HG02610 (cell line): ENCODE results near the gene ANKH.
"Not testable (repeated sequence)": the region's sequence is repeated elsewhere in the genome, so short reads cannot be mapped to it uniquely, and the experiment has no call there.

Experiments
- ATAC-seq: cut with Tn5 transposase; IDR thresholded peaks from one replicate; pipeline ENCODE4 v1.9.1; 2021; ENCODE audit warnings: mild to moderate bottlenecking, moderate library complexity; ENCODE audit not compliant: unreplicated experiment

ANKH gene

DNA sequence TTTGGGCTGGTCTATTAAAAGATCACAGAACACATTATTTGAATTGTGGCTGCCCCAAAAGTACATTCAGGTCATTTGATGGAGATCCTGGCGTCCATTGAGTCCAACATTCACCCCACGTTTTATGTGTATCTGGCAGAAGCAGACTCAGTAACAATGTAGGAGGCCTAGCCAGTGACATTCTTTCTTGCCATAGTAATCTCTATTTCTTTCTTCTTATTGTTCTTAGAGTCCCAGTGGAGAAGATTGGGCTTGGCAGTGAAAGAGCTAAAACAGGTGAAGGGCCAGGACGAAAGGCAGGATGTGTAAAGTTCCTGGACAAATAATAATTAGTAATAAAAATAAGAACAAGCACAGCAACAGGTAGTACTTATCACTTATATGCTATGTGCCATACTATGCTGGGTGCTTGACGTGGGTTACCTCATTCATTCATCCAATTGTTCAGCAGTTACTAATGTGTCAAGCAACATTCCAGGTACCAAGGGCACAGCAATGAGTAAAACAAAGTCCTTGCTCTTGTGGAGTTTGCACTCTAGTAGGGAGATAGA, 12.6 kb upstream of the ANKH start:
- no peak for ATAC-seq

DNA sequence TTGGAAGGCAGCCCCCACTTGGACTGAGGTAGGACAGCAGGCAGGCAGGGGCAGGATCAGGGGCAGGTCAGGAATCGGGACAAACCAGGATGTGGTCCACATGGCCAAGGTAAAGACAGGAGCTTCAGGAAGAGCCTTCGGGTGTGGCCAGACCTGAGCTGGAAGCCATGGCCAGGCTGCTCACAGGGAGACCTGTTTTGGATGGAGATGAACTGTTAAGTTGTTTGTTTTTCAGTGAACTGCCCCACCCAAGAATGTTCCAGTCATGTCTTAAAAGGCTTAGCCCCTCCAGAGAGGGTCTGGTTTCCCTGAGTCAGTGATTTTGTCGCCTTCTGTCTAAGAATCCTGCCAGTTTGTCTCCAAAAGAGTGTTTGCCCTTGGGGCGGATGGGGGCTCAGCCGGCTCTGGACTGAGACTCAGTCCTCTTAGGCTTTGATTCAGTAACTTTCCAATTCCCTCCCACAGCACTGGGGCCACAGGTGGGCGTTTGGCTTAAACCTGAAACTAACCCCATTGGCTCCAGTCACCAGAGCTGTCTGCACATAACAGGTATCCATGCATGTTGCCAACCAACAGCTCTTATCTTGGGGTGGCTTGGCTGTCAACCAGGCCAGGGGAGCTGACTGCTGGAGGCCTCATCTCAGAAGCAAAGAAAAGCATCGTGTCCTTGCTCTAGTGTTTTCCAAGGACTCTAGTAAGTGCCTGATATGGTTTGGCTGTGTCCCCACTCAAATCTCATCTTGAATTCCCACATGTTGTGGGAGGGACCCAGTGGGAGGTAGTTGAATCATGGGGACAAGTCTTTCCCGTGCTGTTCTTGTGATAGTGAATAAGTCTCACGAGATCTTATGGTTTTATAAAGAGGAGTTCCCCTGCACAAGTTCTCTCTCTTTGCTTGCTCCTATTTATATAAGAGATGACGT, 11.3 kb upstream of the ANKH start:
- ATAC-seq, result no peak

DNA sequence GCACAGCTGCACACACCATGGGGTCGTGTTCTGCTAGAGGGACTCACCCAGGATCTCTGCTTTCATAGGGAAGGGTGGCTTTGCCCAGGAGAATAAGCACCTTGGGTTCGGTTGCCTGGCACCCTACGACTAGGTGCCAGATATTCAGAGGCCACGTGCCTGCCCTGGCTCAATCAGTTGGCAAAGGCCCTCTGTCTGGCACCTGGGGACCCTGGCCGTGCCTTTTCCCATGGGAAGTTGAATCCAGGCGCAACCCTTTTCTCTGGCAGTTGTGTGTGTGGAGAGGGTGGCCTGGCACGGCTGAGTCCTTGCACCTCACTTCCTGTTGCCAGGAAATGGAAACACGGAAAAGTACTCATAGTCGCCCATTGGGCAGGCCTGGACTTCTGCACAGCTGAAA, 10.2 kb upstream of the ANKH start:
- no peak for ATAC-seq

DNA sequence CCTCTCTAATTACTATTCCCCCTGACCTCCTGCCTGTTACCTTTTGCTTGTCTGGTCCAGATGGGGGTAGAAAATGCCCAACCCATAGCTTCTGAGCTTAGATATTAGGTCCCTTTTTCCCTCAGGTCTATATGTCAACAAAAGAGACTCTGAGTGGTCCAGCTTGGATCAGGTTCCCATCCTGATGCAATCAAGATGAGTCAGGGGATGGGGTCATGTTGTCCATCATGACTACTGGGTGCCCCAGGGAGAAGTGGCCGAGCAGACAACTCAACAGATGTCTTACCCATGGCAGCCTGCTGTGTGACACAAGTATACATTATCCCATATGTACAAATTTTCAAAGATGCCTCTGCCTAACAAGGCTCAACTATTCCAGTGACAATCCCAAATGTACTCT, 9.1 kb upstream of the ANKH start:
- no peak for ATAC-seq

DNA sequence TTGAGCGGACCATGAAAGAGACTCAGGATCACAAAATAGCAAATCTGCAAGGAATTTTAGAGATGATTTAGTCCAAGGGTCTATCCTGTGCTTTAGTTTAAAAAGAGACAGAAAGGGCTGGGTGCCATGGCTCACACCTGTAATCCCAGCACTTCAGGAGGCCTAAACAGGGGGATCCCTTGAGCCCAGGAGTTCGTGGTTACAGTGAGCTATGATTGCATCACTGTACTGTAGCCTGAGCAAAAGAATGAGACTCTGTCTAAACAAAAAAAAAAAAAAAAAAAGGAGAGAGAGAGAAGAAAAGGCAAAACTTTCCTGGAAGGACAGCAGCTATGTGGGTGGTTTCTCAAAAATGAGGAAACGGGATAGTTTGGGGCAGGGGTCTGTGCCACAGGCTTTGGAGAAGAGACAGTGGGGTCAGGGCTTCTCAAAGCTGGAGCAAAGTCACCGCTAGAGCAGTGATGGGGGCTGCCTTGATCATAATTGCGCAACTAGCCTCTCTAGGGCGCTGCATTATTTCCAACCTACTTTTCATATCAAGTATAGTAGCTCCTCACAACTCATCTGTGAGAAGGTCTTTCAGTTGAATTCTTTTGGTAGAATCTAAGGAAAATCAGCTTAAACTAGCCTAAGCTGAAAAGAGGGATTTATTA, 8.5 kb upstream of the ANKH start:
- ATAC-seq, result no peak

DNA sequence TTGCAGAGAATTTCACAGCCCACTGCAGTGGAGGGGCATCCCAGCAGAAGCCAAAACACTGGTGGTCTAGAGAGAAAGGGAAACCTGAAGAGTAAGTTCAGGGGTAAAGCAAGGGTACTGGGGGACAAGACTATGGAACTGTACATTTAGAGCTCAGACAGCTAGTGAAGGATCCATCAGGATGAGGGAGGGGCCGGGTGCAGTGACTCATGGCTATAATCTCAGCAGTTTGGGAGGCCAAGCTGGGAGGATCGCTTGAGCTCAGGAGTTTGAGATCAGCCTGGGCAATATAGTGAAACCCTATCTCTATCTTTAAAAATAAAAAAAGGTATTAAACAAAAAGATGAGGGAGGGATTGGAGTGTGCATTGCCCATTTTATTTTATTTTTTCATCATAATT, 7.8 kb upstream of the ANKH start:
- no peak for ATAC-seq

DNA sequence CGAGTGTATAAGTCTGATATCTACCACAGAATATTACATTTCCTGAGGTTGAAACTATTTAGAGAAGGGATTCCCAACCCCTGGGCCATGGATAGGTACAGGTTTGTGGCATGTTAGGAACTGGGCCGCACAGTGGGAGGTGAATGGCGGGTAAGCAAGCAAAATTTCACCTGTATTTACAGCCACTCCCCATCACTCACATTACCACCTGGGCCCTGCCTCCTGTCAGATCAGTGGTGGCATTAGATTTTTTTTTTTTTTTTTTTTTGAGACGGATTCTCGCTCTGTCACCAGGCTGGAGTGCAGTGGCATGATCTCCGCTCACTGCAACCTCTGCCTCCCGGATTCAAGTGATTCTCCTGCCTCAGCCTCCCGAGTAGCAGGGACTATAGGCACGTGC, 6.6 kb upstream of the ANKH start:
- not testable (repeated sequence) for ATAC-seq

DNA sequence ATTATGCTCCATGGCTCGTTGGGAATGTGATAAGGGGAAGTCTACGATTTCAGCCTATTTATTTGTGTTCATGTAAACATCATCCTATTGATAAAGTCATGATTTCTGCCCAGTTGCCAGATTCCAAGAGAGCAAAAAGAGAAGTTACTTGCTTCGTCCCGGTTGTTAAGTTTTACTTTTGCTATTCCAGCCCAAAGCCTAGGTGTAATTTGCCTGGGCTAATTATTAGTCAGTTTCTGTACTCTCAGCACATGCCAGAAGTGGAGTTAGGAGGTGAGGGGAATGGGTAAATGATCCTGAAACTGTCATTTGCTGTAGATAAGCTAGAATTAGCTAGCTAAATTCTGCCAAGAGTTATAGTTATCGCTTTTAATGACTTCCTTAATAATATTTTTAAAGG, 4.5 kb upstream of the ANKH start:
- no peak for ATAC-seq

DNA sequence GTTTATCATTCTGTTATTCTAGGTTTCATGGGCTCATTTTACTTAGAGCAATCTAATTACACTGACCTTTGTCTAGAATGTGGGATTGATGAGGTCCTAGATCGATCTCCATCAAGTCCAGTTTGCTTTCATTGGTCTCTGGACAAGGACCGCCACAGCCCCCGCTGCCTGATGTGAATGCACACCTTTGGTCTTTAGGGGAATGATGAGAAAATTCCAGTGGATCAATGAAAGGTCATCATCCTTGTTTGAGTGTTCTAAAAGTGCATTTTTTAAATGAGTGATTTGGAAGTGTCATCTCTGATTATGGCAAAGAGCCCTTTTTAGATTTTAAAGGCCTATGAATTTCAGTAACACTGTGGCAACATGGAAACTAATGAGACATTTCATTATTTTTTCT, 2.2 kb upstream of the ANKH start:
- no peak for ATAC-seq

DNA sequence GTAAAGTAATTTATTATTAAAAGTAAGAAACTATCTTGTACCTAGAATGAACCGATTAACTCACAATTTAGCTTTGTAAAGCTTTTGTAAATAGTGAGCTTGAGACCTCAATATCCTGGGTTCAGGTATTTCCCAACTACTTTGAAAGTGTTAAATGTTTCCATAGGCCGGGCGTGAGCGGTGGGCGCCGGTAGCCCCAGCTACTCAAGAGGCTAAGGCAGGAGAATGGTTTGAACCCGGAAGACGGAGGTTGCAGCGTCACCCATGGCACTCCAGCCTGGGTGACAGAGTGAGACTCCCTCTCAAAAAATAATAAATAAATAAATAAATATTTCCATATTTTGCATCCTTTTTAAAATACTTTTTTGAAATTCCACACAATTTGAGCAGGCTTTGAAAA, 1.5 kb upstream of the ANKH start:
- no peak for ATAC-seq

DNA sequence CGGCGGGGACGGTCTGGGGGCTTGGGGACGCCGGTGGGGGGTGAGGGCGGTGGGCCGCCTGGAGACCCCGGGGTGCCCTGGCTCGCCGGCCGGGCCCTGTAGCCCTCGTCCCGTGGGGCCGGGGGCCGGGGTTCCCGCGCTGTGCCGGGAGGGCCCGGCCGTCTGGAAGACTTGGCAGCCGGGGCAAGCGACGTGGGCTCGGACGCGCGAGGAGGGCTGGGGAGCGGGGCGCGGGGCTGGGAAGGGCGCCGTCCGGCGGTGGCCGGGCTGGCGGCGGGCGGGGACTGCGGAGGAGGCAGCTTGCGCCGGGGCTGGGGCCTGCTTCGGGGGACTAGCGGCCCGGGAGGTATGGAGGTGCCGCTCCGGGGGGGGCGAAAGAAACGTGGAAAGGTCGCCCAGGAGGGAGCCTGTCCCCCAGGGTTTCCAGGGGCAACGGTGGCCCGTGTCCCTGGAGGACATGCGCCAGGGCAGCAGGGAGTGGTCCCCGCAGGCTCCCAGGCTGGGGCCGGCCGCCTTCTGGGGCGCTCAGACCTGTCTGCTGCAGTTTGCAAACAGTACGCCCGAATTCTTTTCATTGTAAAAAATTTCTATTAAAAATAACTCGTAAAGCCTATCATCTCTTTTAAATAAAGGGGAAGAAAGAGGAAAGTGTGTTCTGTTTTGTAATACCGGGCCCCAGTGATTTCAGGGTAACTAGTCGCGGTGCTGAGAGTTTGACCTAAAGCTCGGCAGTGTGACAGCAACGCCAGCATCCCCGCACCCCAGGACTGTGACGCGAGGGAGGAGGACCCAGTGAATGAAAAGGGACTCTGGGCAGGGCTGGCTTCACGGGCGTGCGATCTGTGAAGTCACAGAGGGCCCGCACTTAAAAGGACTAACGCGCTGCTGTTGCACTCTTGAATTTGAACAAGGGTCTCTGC, 752 bp upstream of the ANKH start:
- ATAC-seq, result peak; percentile 37

DNA sequence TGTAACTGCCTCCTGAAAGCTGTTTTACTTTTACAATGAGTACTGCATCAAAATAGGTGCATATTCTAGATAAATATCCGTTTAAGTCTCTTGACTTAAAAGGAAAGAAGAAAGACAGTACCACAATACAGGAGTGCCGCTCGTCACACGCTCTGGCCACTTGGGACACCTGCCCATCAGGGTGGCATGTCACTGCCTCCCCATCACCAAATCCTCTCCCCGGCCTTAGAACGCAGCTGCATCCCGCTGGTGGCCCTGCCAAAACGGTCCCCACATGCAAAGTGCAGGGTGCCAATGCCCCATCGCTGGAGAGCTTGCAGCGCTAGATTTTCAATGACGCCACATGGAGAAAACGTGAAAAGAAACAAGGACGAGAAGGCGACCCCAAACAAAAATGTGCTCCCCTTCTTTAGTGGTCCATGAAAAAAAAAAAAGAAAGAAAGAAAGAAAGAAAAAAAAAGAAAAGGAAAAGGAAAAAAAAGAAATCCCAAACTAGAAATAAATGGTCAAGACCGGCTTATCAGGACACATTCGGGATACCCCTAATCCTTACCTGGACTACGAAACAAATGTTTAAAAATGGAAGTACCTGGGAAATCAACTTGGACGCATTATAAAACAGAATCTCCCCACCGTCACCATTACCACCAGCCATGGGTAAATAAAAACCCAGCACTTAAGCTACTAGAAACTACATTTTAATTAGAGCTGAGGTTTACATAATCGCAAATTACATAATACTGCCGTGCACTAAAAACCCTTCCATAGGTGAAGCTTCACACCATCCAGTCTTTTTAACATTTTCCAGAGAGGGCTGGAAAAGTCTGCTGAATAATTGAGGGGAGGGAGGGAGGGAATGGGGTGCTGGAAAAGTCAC, 1.0 kb downstream of the ANKH start:
- ATAC-seq, result peak; percentile 23

DNA sequence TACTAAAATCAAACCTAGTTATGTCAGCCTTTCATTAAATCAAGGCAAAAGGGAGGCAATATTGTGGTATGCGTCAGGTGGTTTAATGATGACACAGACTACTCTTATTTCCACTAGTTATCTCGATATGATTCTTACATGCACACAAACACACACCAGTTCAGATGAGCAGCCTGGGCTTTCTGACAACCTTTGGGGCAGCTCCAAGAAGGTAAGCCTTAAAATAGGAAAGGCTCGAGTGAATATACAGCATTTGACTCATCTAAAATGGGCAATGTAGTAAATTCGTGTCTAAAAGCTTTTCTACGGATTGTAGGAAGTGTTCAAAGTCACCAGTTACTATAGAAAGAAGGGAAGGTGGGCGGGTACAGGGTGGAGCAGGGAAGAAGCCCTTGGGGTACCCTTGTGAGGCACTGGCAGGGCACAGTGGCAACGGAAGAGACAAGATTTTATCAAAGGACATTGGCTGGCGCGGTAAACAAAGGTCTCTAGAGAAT, 1.9 kb downstream of the ANKH start:
- no peak for ATAC-seq

DNA sequence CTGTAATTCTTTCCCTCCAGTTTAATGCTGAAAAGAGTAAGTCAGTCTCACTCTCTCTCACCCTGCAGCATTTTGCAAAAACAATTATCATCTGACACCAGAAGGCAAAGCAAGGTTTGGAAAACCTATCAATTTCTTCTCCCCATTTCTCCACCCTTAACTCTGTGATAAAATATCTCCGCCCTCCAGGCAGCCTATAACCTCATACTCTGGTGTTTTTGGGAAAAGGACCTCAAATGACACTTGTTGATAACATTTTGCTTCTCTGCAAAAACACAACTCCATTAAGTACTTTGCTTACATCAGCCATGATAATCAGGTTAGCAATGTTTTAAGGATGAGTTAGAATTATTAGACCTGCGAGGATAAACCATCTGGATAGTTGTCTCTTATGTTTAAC, 2.3 kb downstream of the ANKH start:
- no peak for ATAC-seq

DNA sequence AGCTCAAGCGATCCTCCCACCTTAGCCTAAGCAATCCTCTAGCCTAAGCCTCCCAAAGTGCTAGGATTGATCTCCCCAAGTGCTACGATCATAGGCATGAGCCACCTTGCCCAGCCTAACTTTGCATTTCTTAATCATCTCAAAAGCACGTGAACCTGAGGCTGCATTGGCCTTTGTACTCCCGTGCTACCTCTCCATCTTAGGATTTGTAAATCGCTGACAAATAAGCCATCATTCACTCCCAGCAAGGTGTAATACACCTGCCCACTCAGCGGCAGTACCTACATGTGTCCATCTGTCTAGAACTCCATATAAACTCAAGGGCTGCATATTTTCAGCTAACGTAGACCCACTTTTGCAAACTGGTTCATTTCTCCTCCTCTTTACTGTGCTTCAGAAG, 2.8 kb downstream of the ANKH start:
- ATAC-seq, result no peak

DNA sequence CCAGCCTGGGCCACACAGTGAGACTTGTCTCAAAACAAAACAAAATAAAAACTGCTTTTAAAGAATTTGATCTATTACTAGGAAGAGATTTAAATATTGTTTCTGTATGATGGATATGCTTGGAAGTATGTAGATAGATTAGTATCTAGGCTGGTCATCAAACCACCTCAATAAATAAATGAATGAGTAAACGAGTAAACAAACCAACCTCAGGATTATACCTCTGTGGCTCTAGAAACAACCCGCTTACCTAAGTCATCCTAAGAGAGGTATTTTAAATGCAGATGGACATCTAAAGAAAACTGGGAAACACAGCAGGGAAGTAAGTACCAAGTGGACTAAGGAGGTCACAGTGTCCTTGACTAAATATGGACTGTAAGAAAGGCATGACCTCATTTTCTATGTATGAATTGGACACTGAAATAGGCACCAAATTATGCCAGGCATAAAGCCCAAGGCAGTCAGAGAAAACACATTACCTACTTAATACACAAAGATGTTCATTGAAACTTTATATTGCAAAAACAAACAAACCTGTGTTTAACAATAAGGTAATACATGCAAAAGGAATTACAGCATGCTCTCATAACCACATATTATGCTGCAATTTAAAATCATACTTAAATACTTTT, 7.3 kb downstream of the ANKH start:
- no peak for ATAC-seq

DNA sequence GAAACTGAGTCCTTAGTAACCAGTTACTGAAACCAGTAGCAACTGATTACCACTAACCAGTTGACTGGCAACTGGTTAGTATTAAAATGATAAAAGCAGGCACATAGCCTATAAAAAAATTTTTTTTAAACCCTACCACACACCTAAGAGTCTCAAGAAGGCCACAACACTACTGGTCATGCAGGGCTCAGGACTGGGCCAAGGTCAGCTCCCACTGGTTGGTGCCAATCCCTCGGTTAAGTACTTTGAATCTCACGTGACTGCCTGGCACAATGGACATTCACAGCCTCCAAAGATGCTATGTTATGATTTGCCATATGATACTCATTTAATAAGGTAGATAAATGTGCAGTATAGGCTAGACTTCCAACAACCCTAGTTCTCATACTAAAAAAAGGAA, 8.5 kb downstream of the ANKH start:
- no peak for ATAC-seq

DNA sequence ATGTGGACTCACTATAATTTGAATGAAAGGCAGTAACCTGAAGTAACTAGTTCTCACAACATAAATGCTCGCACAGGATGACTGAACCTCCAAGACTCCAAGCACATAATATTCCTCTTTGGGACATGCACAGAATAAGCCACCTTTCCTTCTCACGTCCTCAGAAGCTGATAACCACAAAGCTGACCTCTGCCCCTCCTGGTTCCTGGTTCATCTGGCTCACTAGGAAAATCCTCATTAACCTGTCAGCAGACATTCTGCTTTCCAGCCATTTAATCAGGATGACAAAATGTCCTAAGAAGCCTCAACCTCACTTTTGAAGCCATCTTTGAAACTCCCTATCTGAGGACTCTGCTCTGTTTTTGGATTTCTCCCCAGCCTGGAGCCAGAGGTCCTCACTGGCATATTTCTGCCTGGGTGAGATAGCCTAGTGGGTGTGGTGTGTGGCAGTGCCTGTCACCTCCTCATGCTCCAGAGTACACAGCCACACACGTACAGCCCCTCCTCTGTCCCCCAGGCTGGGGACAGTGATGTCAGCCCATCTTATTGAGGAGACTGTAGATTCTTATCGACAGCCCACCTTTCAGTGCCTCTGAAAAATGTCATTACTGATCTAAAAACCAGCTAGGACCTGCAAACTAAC, 10.3 kb downstream of the ANKH start:
- no peak for ATAC-seq

DNA sequence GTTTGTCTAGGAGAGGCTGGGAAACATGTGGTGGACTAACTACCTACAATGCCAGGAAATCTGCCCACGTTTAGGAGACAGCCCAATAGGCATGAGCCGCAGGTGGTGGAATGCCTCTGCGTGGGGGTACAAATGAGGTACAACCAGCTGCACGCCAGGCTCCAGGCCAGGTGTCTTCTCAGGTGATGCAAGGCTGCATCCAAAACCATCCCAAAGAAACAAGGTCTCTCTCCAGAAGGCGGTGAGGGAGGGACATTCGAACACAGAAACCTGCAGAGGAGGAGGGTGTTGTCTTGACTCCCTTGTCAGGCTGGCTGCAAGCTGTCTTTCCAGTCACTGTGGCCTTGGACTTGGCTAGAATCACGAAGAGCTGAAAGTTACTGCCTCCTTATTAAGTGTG, 11.6 kb downstream of the ANKH start:
- no peak for ATAC-seq
